Germinal center (tissue), 1 donor: ENCODE measurements around the gene BBLN.

ENCODE experiments used
- DNase-seq: peaks from one replicate; pipeline ENCODE4 v3.0.0; 2012; ENCODE audit warnings: mixed read lengths, low spot score

Gene BBLN

GRCh38 chr9:128191406-128192046 lies 31.5 kb downstream of the BBLN start, which contains the start of gene CIZ1:
Gene CIZ1, minus strand, starts transcription at chr9:128191572. Its CDS starts 715 bp downstream, at chr9:128190857.
- DNase-seq, result peak; percentile 87

DNA sequence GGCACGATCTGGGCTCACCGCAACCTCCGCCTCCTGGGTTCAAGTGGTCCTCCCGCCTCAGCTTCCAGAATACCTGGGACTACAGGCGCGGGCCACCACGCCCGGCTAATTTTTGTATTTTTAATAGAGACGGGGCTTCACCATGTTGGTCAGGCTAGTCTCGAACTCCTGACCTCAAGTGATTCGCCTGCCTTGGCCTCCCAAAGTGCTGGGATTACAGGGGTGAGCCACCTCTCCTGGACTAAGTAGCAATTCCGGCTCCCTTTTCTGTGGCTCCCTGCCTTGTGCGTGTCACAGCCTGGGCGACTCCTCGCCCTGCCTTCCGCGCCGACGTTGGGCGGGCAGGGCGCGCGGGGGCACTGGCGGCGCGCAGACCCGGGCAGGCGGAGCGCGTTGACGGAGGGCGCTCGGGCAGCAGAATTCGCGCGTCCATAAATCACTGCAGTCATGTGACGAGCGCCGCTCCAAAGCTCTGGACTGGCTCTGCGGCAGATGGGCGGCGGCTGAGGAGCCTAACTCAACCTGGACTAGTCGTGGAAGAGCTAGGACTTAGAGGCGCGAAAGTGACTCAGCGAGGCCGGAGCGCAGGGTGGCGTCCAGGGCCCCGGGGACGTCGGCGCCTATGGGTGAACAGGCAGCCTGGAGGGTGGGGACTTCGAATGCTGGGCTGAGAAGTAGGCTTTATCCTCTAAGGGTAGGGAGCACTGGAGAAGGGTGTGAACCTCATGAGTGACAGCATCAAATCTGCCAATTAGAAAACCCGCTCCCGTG lies 32.7 kb downstream of the BBLN start:
- peak; percentile 54 for DNase-seq

- no peak for DNase-seq
Observed at GRCh38 chr9:128193469-128194096, 33.5 kb downstream of the BBLN start.

GRCh38 chr9:128201441-128202369 lies 41.6 kb downstream of the BBLN start:
- DNase-seq, result no peak

GRCh38 chr9:128202648-128203023 lies 42.6 kb downstream of the BBLN start:
- no peak for DNase-seq

GRCh38 chr9:128203024-128203706 lies 43.1 kb downstream of the BBLN start, which contains the start of gene DNM1:
Gene DNM1, plus strand, starts transcription at chr9:128203379. Its CDS starts 92 bp downstream, at chr9:128203471.
- DNase-seq, result peak; percentile 97

GRCh38 chr9:128203707-128204551 lies 43.9 kb downstream of the BBLN start:
- DNase-seq, result no peak

DNA sequence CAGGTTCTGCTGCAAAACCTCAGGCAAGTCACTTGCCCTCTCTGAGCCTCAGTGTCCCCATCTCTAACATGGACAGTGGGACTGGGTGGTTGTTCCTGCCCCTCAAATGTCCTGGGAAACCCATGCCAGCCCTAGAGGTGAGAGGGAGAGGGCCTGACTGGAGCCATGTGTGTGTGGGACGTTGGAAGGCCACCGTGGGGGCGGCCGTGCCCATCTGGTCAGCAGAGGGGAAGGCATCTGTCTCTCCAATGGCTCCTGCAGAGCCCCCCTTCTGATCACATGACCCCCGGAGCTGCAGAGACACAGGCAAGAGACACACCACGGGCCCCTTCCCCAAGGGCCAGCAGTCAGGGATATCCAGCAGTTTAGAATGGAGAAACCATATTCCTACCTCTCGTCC lies 44.8 kb downstream of the BBLN start:
- DNase-seq, result no peak

DNA sequence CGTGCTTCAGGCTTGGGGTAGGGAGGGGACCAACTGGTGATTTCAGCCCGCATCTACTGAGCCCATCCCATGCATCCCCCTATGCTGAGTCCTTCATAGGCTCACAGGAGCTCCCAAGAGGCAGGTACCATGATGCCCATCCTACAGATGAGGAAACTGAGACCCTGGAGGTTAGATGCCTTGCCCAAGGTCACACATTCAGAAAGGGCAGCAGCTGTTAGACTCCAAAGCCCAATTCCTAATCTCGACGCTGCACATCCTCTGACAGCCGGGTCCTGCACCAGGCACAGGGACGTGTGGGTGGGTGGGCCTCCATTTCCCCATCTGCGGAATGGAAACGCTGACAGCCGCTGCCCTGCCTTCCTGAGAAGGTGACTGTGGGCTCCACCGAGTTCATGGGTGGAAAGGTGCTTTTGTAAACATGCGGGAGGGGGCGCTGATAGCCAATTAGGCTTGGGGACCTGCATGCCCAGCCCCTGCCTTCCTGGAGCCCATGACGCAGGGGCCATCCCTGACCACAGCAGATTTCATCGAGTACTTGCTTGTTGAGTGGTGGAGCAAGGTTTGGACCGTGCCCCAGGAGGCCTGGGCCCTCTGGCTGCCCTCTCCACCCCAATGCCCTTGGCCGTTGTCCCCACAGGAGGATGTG lies 45.4 kb downstream of the BBLN start:
- no peak for DNase-seq

- DNase-seq, result no peak
Observed at GRCh38 chr9:128206484-128206883, 46.4 kb downstream of the BBLN start.

DNA sequence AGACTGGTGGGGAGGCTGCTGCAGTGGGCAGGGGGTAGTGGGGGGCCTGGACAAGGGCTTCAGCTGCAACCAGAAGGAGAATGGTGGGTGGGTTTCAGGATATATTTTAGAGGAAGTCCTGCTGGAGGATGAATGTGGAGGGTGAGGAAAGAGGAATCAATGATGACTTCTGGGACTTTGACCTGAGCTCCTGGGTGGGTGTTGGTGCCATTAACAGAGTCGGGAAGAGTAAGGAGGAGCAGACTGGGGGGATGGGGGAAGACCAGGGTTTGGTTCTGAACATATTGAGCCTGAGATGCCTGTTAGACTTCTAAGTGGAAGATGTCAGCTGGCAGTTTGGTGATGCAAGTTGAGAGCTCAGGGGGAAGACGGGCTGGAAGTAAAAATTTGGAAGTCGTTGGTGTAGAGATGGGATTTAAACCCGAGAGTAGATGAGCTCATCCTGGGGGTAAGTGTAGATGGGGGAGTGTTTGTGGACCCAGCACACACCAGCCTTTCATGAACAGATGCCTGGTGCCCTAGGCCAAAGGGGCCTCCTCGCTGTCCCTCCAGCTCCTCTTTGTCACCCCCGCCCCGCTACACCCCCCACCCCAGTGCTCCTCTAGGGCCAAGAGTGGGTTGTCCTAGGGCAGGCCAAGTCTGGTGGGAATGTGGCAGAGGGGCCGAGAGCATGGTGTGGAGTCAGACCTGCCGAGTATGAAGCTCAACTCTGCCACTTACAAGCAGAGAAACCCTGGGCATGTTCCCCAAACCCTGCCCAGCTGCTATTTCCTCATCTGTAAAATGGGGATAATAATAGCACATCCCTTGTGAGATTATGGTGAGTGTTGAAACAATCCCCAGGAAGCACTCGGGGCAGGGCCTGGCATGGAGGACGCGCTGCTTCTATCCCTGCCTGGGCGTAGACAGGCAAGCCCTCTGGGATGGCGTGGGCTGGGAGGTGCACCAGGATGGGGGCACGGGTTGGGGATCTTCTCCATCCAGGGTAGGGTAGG lies 47.1 kb downstream of the BBLN start:
- no peak for DNase-seq

DNA sequence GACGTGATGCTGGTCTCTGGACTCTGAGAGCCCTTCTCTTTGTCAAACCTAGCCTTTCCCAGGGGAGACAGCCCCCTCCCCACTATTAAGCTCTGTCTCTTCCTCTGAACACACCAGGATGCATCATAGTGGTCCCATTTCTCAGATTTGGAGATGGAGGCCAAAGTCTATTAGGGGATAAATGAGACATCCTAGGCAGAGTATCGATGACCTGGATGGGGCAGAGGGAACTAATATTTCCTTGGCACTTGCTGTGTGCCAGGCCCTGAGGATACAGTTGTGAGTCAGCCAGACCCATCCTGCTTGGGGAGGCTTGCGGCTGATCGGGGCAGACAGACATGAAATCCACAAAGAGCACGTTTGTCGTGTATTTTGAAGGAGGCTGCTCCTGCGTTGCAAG lies 48.3 kb downstream of the BBLN start:
- no peak for DNase-seq

DNA sequence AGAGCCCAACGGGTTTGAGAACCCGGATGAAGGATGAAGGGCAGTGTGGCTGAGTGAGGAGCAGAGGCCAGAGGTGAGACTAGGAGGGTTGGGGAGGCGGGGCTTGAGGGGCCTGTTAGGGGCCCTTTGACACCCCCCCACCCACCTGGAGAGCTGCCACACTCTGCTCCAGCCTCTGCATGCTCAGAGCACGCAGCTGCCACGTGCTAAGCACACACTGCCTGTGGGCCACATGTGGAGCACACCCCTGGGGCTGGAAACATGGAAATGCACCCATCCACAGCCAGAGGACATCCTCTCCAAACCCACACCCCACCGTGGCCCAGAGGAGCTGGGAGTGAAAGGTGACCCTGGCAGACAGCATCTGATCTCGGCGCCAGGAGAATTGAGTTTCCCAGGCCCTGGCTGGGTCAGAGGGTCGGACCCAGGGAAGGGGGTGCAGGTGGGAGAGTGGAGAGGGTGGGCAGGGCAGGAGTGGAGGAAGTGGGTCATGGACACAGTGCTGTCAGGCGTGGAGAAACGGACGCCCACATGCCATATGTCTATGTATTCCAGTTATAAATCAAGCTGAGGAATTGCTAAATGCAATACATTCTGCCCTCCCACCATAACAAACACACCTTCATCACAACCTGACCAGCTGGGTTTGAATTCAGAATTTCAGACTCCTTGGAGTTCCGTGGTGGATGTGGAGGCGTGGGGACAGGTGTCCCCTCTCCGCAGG lies 49.0 kb downstream of the BBLN start:
- no peak for DNase-seq

GRCh38 chr9:128211186-128211980 lies 51.3 kb downstream of the BBLN start:
- no peak for DNase-seq

DNA sequence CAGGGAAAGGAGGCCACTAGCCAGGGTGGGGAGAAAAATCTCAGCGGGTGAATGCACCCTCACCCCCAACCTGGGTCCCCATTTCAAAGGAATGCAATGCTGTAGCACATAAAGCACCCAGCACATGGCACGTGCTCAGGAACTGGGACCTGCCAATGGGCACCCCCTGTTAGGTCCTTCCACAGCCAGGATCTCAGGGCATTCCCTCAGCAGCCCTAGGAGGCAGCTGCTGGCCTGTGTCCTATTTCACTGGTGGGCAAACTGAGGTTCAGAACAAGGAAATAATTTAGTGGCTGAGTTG lies 51.9 kb downstream of the BBLN start:
- no peak for DNase-seq
